Panc1 (cell line): ENCODE measurements around the gene LMNTD1. TPM values are rescaled to one million over a fixed set of nuclear protein-coding genes. Genes with fewer than 3 reads are reported as not detected.

Experiments
- ATAC-seq: fragments of 200-7000 bp; cut with Tn5 transposase; 2 replicates; pipeline ENCODE4 v1.9.1; 2020; ENCODE audit warnings: mild to moderate bottlenecking, moderate library complexity
- BruUV-seq: library from RNA; stranded (reverse); fragments of 400-500 nt; replicated peaks from 2 replicates; lab custom pipeline; 2021; lab: Mats Ljungman, UMichigan
- CTCF ChIA-PET: fragments of 300-600 bp; sonication (Branson Sonifier 250); formaldehyde crosslinking; loops from one replicate; lab custom pipeline; 2022; ENCODE audit warnings: antibody characterized with exemption; lab: Charles Lee
- POLR2A ChIA-PET: fragments of 300-600 bp; sonication (Branson Sonifier 250); formaldehyde crosslinking; loops from one replicate; lab custom pipeline; 2022; ENCODE audit warnings: antibody characterized with exemption; lab: Charles Lee
- DNase-seq: peaks from one replicate; pipeline ENCODE4 v3.0.0-alpha.2; 2010; ENCODE audit warnings: low read depth, low spot score
- H3K27ac ChIP-seq: 2 replicates; pipeline ENCODE4 v1.5.1; 2011; ENCODE audit warnings: mild to moderate bottlenecking, low read length, inconsistent platforms
- H3K27me3 ChIP-seq: fragments of 200-500 bp; sonication (Bioruptor generic); 2 replicates; pipeline ENCODE4 v1.6.0; 2014; ENCODE audit warnings: low read length, inconsistent platforms; ENCODE audit not compliant: control insufficient read depth, insufficient read depth
- H3K36me3 ChIP-seq: fragments of 200-500 bp; sonication (Bioruptor generic); 2 replicates; pipeline ENCODE4 v1.5.1; 2014; ENCODE audit warnings: inconsistent platforms, mild to moderate bottlenecking, low read length, moderate library complexity; ENCODE audit not compliant: control insufficient read depth, insufficient read depth
- H3K4me1 ChIP-seq: 2 replicates; pipeline ENCODE4 v1.5.1; 2011; ENCODE audit warnings: inconsistent platforms, mild to moderate bottlenecking, low read length, moderate library complexity; ENCODE audit not compliant: control insufficient read depth, insufficient read depth
- H3K4me3 ChIP-seq, 2 experiments: 2 replicates each; pipeline ENCODE4 v1.5.1; 2011 to 2012; ENCODE audit warnings: low read depth in 2 of 2, low read length in 2 of 2, mild to moderate bottlenecking in 2 of 2, inconsistent platforms in 1 of 2, moderate library complexity in 1 of 2
- H3K9me3 ChIP-seq: fragments of 200-500 bp; sonication (Bioruptor generic); 2 replicates; pipeline ENCODE4 v1.5.1; 2014; ENCODE audit warnings: low read depth, mild to moderate bottlenecking, inconsistent platforms, low read length, moderate library complexity; ENCODE audit not compliant: control insufficient read depth, insufficient read depth
- POLR2AphosphoS5 ChIP-seq: IDR thresholded peaks from 2 replicates; pipeline ENCODE4 v1.6.1; 2012; ENCODE audit warnings: mild to moderate bottlenecking, low read depth, low read length, moderate library complexity
- SIN3A ChIP-seq: IDR thresholded peaks from 2 replicates; pipeline ENCODE4 v1.6.1; 2012; ENCODE audit warnings: low read depth, mild to moderate bottlenecking, low read length, moderate library complexity, borderline replicate concordance; ENCODE audit not compliant: insufficient read depth
- TCF7L2 ChIP-seq: IDR thresholded peaks from 2 replicates; pipeline ENCODE4 v1.6.1; 2011; ENCODE audit warnings: mild to moderate bottlenecking, low read depth, low read length, inconsistent platforms
- in situ Hi-C: cut with HindIII; loops from 2 replicates; pipeline ENCODE4 v1.10.0; 2016; ENCODE audit warnings: low sequenced_read_pairs, low pct_unique_long_range_greater_than_20kb
- intact Hi-C: fragments of 100-400 bp; cut with micrococcal nuclease; formaldehyde crosslinking; loops from one replicate; pipeline ENCODE4 v1.10.0; 2022; ENCODE audit not compliant: unreplicated experiment
- total RNA-seq: library from RNA; stranded (reverse); gene quantifications from one replicate; pipeline ENCODE4 v1.2.1, GENCODE V29; 2021; ENCODE audit not compliant: unreplicated experiment
- TF ChIP-seq, protein P1 (sequence below): fragments of 450-650 bp; IDR thresholded peaks from 2 replicates; pipeline ENCODE4 v1.5.1; 2017; ENCODE audit warnings: mild to moderate bottlenecking
- TF ChIP-seq, protein P2 (sequence below), 2 experiments: IDR thresholded peaks; 2 replicates each; pipeline ENCODE4 v1.6.1; 2011 to 2012; ENCODE audit warnings: low read depth in 2 of 2, control low read depth in 1 of 2, low read length in 1 of 2, mild to moderate bottlenecking in 1 of 2, moderate library complexity in 1 of 2; ENCODE audit not compliant: insufficient read depth in 1 of 2

LMNTD1 gene
- total RNA-seq, 1 experiment from 2014 or later = 0.13 TPM

DNA sequence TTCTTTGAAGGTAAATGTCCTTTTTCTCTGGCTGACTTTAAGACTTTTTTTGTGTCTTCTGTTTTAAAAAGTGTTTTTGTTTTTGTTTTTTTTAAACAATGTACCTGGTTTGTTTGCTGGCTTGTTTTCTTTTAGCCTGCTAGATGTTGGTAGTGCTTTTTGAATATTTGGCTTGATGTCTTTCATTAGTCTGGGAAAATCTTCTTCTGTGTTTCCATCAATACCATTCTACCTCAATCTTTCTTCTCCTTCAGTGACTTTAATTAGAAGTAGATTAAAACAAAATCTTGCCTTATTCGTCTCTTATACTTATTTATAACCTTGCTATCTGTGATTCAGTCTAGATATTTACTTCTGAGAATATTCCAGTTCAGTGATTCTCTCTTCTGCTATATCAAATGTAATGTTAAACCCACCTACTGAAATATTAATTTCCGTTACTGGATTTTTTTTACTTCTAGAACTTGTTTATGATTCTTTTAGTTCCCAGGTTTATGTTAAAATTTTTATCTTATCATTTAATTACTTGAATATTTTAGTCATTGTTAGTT is 21.5 kb downstream of the LMNTD1 start:
- intact Hi-C loops = no loop called here
- DNase-seq = no peak
- no peaks in the 10 kb centered on the region for H3K36me3 ChIP-seq

DNA sequence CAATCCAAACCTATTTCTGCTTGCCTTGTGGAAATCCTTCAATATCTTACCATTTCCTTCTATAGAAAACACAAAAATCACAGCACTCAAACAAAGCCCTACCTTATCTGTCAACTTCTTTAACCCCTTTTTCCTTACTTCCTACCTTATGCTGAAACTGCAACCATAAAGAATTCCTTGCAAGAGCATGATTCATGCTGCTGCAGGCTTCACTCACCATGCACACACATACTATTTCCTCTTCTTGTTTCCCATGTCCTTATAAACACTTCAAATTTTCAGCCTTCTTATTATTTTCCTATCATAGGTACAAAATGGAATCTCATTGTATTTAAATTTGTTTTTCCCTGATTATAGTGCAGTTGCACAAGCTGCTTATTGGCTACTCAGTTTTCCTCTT is 23.3 kb downstream of the LMNTD1 start:
- CTCF ChIA-PET = no interaction called here
- H3K36me3 ChIP-seq = no peaks in the 10 kb centered on the region
- no TSS peak for BruUV-seq
- H3K9me3 ChIP-seq = no peaks in the 10 kb centered on the region; the same call in 1 of the 2 replicates
- ATAC-seq = no peak
- no peak overlapping the region for H3K4me3 ChIP-seq
- no peaks in the 10 kb centered on the region for H3K27me3 ChIP-seq
- no peak overlapping the region for H3K27ac ChIP-seq
- in situ Hi-C loops (no loop called here), intact Hi-C loops (no loop called here)
- TF ChIP-seq POLR2AphosphoS5 (no peak), SIN3A (no peak), TCF7L2 (no peak)
- TF ChIP-seq, protein P1, sequence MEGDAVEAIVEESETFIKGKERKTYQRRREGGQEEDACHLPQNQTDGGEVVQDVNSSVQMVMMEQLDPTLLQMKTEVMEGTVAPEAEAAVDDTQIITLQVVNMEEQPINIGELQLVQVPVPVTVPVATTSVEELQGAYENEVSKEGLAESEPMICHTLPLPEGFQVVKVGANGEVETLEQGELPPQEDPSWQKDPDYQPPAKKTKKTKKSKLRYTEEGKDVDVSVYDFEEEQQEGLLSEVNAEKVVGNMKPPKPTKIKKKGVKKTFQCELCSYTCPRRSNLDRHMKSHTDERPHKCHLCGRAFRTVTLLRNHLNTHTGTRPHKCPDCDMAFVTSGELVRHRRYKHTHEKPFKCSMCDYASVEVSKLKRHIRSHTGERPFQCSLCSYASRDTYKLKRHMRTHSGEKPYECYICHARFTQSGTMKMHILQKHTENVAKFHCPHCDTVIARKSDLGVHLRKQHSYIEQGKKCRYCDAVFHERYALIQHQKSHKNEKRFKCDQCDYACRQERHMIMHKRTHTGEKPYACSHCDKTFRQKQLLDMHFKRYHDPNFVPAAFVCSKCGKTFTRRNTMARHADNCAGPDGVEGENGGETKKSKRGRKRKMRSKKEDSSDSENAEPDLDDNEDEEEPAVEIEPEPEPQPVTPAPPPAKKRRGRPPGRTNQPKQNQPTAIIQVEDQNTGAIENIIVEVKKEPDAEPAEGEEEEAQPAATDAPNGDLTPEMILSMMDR = no peak
- TF ChIP-seq, protein P2, sequence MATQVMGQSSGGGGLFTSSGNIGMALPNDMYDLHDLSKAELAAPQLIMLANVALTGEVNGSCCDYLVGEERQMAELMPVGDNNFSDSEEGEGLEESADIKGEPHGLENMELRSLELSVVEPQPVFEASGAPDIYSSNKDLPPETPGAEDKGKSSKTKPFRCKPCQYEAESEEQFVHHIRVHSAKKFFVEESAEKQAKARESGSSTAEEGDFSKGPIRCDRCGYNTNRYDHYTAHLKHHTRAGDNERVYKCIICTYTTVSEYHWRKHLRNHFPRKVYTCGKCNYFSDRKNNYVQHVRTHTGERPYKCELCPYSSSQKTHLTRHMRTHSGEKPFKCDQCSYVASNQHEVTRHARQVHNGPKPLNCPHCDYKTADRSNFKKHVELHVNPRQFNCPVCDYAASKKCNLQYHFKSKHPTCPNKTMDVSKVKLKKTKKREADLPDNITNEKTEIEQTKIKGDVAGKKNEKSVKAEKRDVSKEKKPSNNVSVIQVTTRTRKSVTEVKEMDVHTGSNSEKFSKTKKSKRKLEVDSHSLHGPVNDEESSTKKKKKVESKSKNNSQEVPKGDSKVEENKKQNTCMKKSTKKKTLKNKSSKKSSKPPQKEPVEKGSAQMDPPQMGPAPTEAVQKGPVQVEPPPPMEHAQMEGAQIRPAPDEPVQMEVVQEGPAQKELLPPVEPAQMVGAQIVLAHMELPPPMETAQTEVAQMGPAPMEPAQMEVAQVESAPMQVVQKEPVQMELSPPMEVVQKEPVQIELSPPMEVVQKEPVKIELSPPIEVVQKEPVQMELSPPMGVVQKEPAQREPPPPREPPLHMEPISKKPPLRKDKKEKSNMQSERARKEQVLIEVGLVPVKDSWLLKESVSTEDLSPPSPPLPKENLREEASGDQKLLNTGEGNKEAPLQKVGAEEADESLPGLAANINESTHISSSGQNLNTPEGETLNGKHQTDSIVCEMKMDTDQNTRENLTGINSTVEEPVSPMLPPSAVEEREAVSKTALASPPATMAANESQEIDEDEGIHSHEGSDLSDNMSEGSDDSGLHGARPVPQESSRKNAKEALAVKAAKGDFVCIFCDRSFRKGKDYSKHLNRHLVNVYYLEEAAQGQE (IDR thresholded peaks at IDR 0.05; ENCODE audit: insufficient read depth in 1 of 2, low read depth in 2 of 2, low read length in 1 of 2) = no peak
- POLR2A ChIA-PET = no interaction called here
- no peak for DNase-seq
- no peaks in the 10 kb centered on the region for H3K4me1 ChIP-seq

More for the DNA sequence above, 21.5 kb downstream of the LMNTD1 start:
- no TSS peak for BruUV-seq
- Histone ChIP-seq H3K4me1 (no peaks in the 10 kb centered on the region), H3K9me3 (peaks cover 3% of the 10 kb centered on the region; the same call in 1 of the 2 replicates), H3K27ac (no peak overlapping the region), H3K4me3 (no peak overlapping the region), H3K27me3 (no peaks in the 10 kb centered on the region)
- ATAC-seq = no peak
- in situ Hi-C loops = no loop called here
- TF ChIP-seq, protein P1 = no peak
- TF ChIP-seq SIN3A (no peak), TCF7L2 (no peak), POLR2AphosphoS5 (no peak)
- TF ChIP-seq, protein P2 (IDR thresholded peaks at IDR 0.05; ENCODE audit: insufficient read depth in 1 of 2, low read depth in 2 of 2, low read length in 1 of 2) = no peak
- ChIA-PET CTCF (no interaction called here), POLR2A (no interaction called here)
